Measurements from ENCODE around the gene A2M. TPM values are rescaled to one million over a fixed set of nuclear protein-coding genes. Genes with fewer than 3 reads are reported as not detected.

A2M gene
- total and polyA plus RNA-seq, 2 of the 4 experiments (the other 2 are of a cell fraction): 1.1 to 3.2 TPM

- no TSS peak for BruUV-seq (replicated peaks)
- CTCF ChIA-PET: no interaction called here
These were observed 47.7 kb upstream of the A2M start for GRCh38 chr12:9163392-9163791.

More at GRCh38 chr12:9163392-9163791, 47.7 kb upstream of the A2M start:
- no peak overlapping the region for H3K23ac ChIP-seq (ENCODE audit: low read depth, low read length)
- H3K4me3 ChIP-seq (ENCODE audit: insufficient read depth, low read depth, low read length): no peak overlapping the region
- TF ChIP-seq POLR2A (IDR thresholded peaks at IDR 0.05; ENCODE audit: low read depth, low read length) (no peak), RCOR1 (IDR thresholded peaks at IDR 0.05; ENCODE audit: insufficient replicate concordance, low read length) (no peak), RAD21 (IDR thresholded peaks at IDR 0.05; ENCODE audit: low read length) (no peak), NFE2L2 (IDR thresholded peaks at IDR 0.05; ENCODE audit: low read depth, low read length) (no peak)
- H3K79me1 ChIP-seq (ENCODE audit: low read depth in 1 of 2, low read length in 2 of 2): no peaks in the 10 kb centered on the region
- H3K36me3 ChIP-seq (ENCODE audit: control insufficient read depth, insufficient read depth, low read length): no peaks in the 10 kb centered on the region
- no peaks in the 10 kb centered on the region for H3K9me1 ChIP-seq (ENCODE audit: insufficient read depth, low read length)
- no peak overlapping the region for H2AFZ ChIP-seq (replicated peaks; ENCODE audit: low read length, poor library complexity)
- POLR2A ChIA-PET (ENCODE audit: unreplicated experiment): no interaction called here
- no peaks in the 10 kb centered on the region; the same call in 1 of the 2 replicates for H3K9me3 ChIP-seq (ENCODE audit: control insufficient read depth, insufficient read depth, low read length)
- H3K27me3 ChIP-seq (ENCODE audit: control insufficient read depth, insufficient read depth, low read length): no peaks in the 10 kb centered on the region
- no peak overlapping the region for H2AK5ac ChIP-seq (ENCODE audit: low read depth, low read length)
- no peak overlapping the region for H2BK15ac ChIP-seq (ENCODE audit: low read depth, low read length)
- H4K8ac ChIP-seq (ENCODE audit: low read depth in 2 of 2, low read length in 2 of 2): no peak overlapping the region
- H3K18ac ChIP-seq (ENCODE audit: low read depth, low read length): no peak overlapping the region
- DNase-seq: no peak
- no peaks in the 10 kb centered on the region for H3K4me1 ChIP-seq (ENCODE audit: control insufficient read depth, insufficient read depth, low read length)
- H2AK9ac ChIP-seq (replicated peaks; ENCODE audit: low read depth, low read length, poor library complexity): no peak overlapping the region
- no peak overlapping the region for H3K4me2 ChIP-seq (ENCODE audit: low read depth, low read length)
- no peak overlapping the region for H2BK20ac ChIP-seq (ENCODE audit: low read depth, low read length)
- H3K9ac ChIP-seq (ENCODE audit: low read depth, low read length): no peak overlapping the region
- in situ Hi-C loops (cut with MboI; ENCODE audit: low sequenced_read_pairs) (no loop called here), dilution Hi-C loops (cut with HindIII; ENCODE audit: low sequenced_read_pairs, unreplicated experiment) (no loop called here), intact Hi-C loops (cut with micrococcal nuclease) (no loop called here)
- no peak overlapping the region for H4K5ac ChIP-seq (ENCODE audit: low read depth, low read length)
- H3K14ac ChIP-seq (replicated peaks; ENCODE audit: low read depth, low read length): no peak overlapping the region
- H3K27ac ChIP-seq (ENCODE audit: insufficient read depth, low read length): no peak overlapping the region
- no peak overlapping the region for H3K56ac ChIP-seq (ENCODE audit: extremely low read depth, insufficient read depth, low read length)
- no peaks in the 10 kb centered on the region for H4K20me1 ChIP-seq (ENCODE audit: insufficient read depth, low read length)
- no peak overlapping the region for H2BK5ac ChIP-seq (ENCODE audit: low read depth, low read length, poor library complexity, severe bottlenecking)
- no peak overlapping the region for H4K91ac ChIP-seq (ENCODE audit: insufficient read depth, low read depth, low read length)
- H3K4ac ChIP-seq (ENCODE audit: low read depth, low read length): no peak overlapping the region
- H2BK120ac ChIP-seq (ENCODE audit: low read depth, low read length): no peak overlapping the region
- ATAC-seq (ENCODE audit: low read depth): no peak
- WGBS, 2 experiments (ENCODE audit: extremely low coverage in 2 of 2, insufficient read length in 1 of 2): 60% methylated on average over 2 of the region's 5 CpGs; no CpG with 5 or more reads in 1 of the 2 experiments
